Endothelial cell (in vitro differentiated cells): ENCODE data around the gene KCTD15. TPM values are rescaled to one million over a fixed set of nuclear protein-coding genes. Genes with fewer than 3 reads are reported as not detected.

Experiments used
- DNase-seq: peaks from one replicate; pipeline ENCODE4 v3.0.0; 2021; ENCODE audit warnings: low spot score
- H3K27ac Mint-ChIP-seq: one replicate; pipeline ENCODE4 v1.8.0; 2021; ENCODE audit warnings: mixed read lengths, inconsistent platforms; ENCODE audit not compliant: unreplicated experiment
- H3K27me3 Mint-ChIP-seq: one replicate; pipeline ENCODE4 v1.8.0; 2021; ENCODE audit warnings: mild to moderate bottlenecking, moderate library complexity, mixed read lengths, inconsistent platforms; ENCODE audit not compliant: unreplicated experiment
- H3K36me3 Mint-ChIP-seq: one replicate; pipeline ENCODE4 v1.8.0; 2021; ENCODE audit warnings: mild to moderate bottlenecking, low read depth, mixed read lengths, inconsistent platforms; ENCODE audit not compliant: unreplicated experiment
- H3K4me1 Mint-ChIP-seq: one replicate; pipeline ENCODE4 v1.8.0; 2021; ENCODE audit warnings: mild to moderate bottlenecking, mixed read lengths, inconsistent platforms; ENCODE audit not compliant: unreplicated experiment
- H3K4me3 Mint-ChIP-seq: one replicate; pipeline ENCODE4 v1.8.0; 2021; ENCODE audit warnings: mild to moderate bottlenecking, mixed read lengths, inconsistent platforms; ENCODE audit not compliant: unreplicated experiment
- H3K9me3 Mint-ChIP-seq: one replicate; pipeline ENCODE4 v1.8.0; 2021; ENCODE audit warnings: mixed read lengths, inconsistent platforms; ENCODE audit not compliant: unreplicated experiment
- CTCF ChIP-seq: fragments of 200-600 bp; sonication (generic); IDR thresholded peaks from one replicate; pipeline ENCODE4 v1.5.0; 2021; ENCODE audit warnings: antibody characterized with exemption; ENCODE audit not compliant: unreplicated experiment
- total RNA-seq: library from RNA; stranded (reverse); fragmentation: NEBNext Ultra II Directional; extraction: Animal tissue kit (Norgen Biotek cat#: 25700); gene quantifications from one replicate; pipeline ENCODE4 v1.2.1, GENCODE V29; 2021; ENCODE audit not compliant: unreplicated experiment

Gene KCTD15
- total RNA-seq, 1 donor from 2014 or later = 81.1 TPM

GRCh38 chr19:33775731-33776487, 20.8 kb upstream of the KCTD15 start:
- peaks cover 13% of the 10 kb centered on the region for H3K4me1 Mint-ChIP-seq
- DNase-seq = no peak
- no peak for TF ChIP-seq CTCF
- peaks cover 4% of the 10 kb centered on the region for H3K36me3 Mint-ChIP-seq
- peaks cover 19% of the 10 kb centered on the region for H3K27me3 Mint-ChIP-seq
- H3K9me3 Mint-ChIP-seq = no peaks in the 10 kb centered on the region
- no peak overlapping the region for H3K27ac Mint-ChIP-seq
- no peak overlapping the region for H3K4me3 Mint-ChIP-seq

GRCh38 chr19:33777351-33777750, 19.3 kb upstream of the KCTD15 start:
- Mint-ChIP-seq H3K27me3 (peaks cover 19% of the 10 kb centered on the region), H3K27ac (no peak overlapping the region), H3K4me1 (peaks cover 13% of the 10 kb centered on the region), H3K36me3 (peaks cover 4% of the 10 kb centered on the region), H3K9me3 (no peaks in the 10 kb centered on the region), H3K4me3 (no peak overlapping the region)
- no peak for DNase-seq
- no peak for TF ChIP-seq CTCF

GRCh38 chr19:33777753-33778088, 18.9 kb upstream of the KCTD15 start:
- H3K27ac Mint-ChIP-seq = no peak overlapping the region

GRCh38 chr19:33778089-33778791, 18.4 kb upstream of the KCTD15 start:
- peak; percentile 100 for TF ChIP-seq CTCF
- Mint-ChIP-seq H3K27me3 (peaks cover 21% of the 10 kb centered on the region), H3K4me1 (peaks cover 13% of the 10 kb centered on the region), H3K4me3 (peak overlapping the region; percentile 63), H3K36me3 (peaks cover 4% of the 10 kb centered on the region), H3K27ac (no peak overlapping the region), H3K9me3 (no peaks in the 10 kb centered on the region)
- peak; percentile 95 for DNase-seq

More at GRCh38 chr19:33777753-33778088, 18.9 kb upstream of the KCTD15 start:
- no peak for TF ChIP-seq CTCF
- peaks cover 4% of the 10 kb centered on the region for H3K36me3 Mint-ChIP-seq
- no peak overlapping the region for H3K4me3 Mint-ChIP-seq
- H3K9me3 Mint-ChIP-seq = no peaks in the 10 kb centered on the region
- H3K27me3 Mint-ChIP-seq = peaks cover 21% of the 10 kb centered on the region
- no peak for DNase-seq
- peaks cover 13% of the 10 kb centered on the region for H3K4me1 Mint-ChIP-seq

- no peak for DNase-seq
- no peak for TF ChIP-seq CTCF
- H3K36me3 Mint-ChIP-seq = peaks cover 4% of the 10 kb centered on the region
- H3K27ac Mint-ChIP-seq = no peak overlapping the region
- H3K4me1 Mint-ChIP-seq = peaks cover 13% of the 10 kb centered on the region
- H3K9me3 Mint-ChIP-seq = no peaks in the 10 kb centered on the region
- peaks cover 21% of the 10 kb centered on the region for H3K27me3 Mint-ChIP-seq
- no peak overlapping the region for H3K4me3 Mint-ChIP-seq
These were observed 16.8 kb upstream of the KCTD15 start for GRCh38 chr19:33779849-33780248.
